ENCODE data around the gene GTF2H4.
A peak's percentile ranks its signal among the peaks of the same experiment; 100 is the strongest.
"Not testable (repeated sequence)": the region's sequence is repeated elsewhere in the genome, so short reads cannot be mapped to it uniquely, and the experiment has no call there.

GTF2H4 gene

GRCh38 chr6:30926644-30927043 lies 18.6 kb downstream of the GTF2H4 start:
- no peak for ATAC-seq

- not testable (repeated sequence) for ATAC-seq
Measured at GRCh38 chr6:30927080-30927479, 19.1 kb downstream of the GTF2H4 start.

- ATAC-seq: no peak
Measured at GRCh38 chr6:30928677-30929076, 20.7 kb downstream of the GTF2H4 start.

DNA sequence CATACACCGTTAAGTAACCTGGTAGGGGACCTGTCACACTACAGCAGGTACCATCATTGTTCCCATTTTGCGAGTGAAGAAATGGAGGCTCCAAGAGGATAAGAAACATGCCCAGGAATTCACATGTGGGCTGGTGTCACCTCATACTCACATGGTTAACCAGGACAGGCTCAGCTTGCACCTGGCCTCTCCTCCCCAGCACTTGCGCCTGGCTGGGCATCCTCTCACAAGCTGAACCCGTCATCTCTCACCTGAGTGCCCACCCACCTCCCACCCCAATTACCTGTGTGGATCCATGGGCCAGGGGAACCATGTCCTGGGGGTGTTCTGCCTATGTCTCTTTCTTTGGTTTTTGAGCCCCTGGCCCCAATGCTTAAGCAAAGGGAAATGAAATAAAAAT lies 22.5 kb downstream of the GTF2H4 start:
- ATAC-seq: no peak

GRCh38 chr6:30931272-30931671 lies 23.3 kb downstream of the GTF2H4 start:
- ATAC-seq: no peak

- no peak for ATAC-seq
Measured at GRCh38 chr6:30931969-30932645, 24.1 kb downstream of the GTF2H4 start, which contains the start of gene SFTA2. Gene SFTA2, minus strand, starts transcription at chr6:30932170. Its CDS starts 74 bp downstream, at chr6:30932096.

- no peak for ATAC-seq
Measured at GRCh38 chr6:30932665-30933365, 24.8 kb downstream of the GTF2H4 start.

- ATAC-seq: no peak
Measured at GRCh38 chr6:30935018-30935417, 27.0 kb downstream of the GTF2H4 start.

- ATAC-seq: no peak
Measured at GRCh38 chr6:30937265-30937664, 29.3 kb downstream of the GTF2H4 start.

DNA sequence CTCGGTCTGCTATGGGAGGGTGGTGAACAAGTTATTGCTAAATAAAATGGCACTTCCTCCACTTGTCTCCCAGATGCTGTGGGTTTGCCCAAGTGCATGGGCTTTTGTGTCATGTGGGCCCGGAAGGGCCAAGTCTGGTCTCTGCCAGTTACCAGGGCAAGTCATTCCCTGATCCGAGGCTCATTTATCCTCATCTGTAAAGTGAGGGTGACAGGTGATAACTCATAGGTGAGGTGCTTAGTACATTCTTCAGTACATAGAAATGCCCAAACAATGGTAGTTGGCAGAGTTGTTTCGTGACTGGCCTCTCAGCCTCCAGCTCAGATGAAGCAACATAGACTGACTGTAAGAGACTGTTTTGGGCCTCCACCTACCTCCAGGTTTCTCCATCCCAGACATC lies 30.7 kb downstream of the GTF2H4 start:
- no peak for ATAC-seq

- no peak for ATAC-seq
Measured at GRCh38 chr6:30939473-30939872, 31.5 kb downstream of the GTF2H4 start.

GRCh38 chr6:30940361-30940986 lies 32.5 kb downstream of the GTF2H4 start, which contains the start of gene MUCL3:
Gene MUCL3, plus strand, starts transcription at chr6:30940973. Its CDS starts 27 bp downstream, at chr6:30941000.
- ATAC-seq: no peak

DNA sequence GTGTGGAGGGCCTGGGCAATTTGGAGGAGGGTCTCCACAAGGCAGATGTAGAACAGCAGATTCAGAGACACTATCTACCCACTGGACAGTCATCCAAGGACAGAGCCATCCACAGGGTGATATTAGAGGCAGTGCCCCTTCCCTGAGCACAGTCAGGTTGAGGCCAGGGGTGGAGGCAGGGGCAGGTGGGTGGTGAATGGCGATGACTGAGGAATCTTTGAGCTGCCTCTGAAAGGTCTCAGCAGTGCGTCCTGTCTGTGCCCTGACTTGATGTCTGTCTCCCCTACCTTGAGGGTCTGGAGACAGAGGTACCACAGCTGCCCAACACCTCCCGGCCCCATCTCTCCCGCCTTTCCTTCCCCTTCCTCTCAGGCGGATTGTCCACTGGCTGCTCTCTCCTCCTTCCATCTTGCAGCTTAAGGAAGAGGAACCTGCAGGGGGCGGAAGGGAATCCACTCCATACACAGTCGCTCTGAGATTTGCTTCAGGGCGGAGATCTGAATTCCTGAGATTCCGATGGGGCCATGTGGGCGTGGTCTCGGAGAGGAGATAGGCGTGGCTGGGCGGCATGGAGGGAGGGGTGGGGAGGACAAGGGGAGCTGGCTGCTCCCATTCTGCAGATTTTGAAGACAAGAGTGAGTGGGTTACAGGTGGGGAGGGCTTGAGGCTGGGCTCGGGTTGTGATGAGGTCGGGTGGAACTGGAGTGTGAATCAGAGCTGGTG lies 34.5 kb downstream of the GTF2H4 start:
- no peak for ATAC-seq

DNA sequence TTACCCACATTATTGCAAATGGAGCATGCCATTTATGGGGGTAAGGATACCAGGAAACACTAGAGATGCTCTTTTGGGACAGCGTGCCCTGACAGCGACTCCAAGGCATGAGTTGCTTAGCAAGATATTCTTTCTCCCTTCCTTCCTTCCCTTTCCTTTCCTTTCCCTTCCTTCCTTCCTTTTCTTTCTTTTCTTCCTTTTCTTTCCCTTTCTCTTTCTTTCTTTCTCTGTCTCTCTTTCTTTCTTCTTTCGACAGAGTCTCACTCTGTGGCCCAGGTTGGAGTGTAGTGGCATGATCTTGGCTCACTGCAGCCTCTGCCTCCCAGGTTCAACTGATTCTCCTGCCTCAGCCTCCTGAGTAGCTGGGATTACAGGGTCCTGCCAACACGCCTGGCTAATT lies 36.0 kb downstream of the GTF2H4 start:
- no peak for ATAC-seq

- ATAC-seq: no peak
Measured at GRCh38 chr6:30945281-30945680, 37.3 kb downstream of the GTF2H4 start.

GRCh38 chr6:30947231-30947630 lies 39.2 kb downstream of the GTF2H4 start:
- no peak for ATAC-seq

DNA sequence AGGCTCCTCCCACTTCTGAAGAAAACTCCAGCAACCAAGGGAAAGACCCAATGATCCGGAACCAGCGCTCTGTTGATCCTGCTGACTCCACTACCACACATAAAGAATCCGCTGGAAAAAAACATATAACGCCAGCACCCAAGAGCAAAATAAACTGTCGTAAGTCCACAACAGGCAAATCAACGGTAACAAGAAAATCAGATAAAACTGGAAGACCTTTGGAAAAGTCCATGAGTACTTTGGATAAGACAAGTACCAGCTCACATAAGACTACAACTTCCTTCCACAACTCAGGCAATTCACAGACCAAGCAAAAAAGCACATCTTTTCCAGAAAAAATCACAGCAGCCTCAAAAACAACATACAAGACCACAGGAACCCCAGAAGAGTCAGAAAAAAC lies 40.8 kb downstream of the GTF2H4 start:
- no peak for ATAC-seq

GRCh38 chr6:30951907-30952469 lies 44.0 kb downstream of the GTF2H4 start:
- no peak for ATAC-seq

GRCh38 chr6:30954631-30955366 lies 46.8 kb downstream of the GTF2H4 start:
- no peak for ATAC-seq

- ATAC-seq: peak; percentile 92 to 98
Measured at GRCh38 chr6:30955367-30956042, 47.5 kb downstream of the GTF2H4 start.

GRCh38 chr6:30957716-30958115 lies 49.7 kb downstream of the GTF2H4 start:
- no peak for ATAC-seq

Measured in activated CD4-positive, CD25-positive, alpha-beta regulatory T cell treated with anti-CD3 and anti-CD28 coated beads, Interleukin-2, amount 50 U/mL, for 24 hours (primary cell).